ENCODE results near the gene AGL. TPM values are rescaled to one million over a fixed set of nuclear protein-coding genes. Genes with fewer than 3 reads are reported as not detected.
"Not testable (repeated sequence)": the region's sequence is repeated elsewhere in the genome, so short reads cannot be mapped to it uniquely, and the experiment has no call there.

Gene AGL
- total and polyA plus RNA-seq, 4 experiments from 2014 or later, result 9.0 to 20.5 (median 15.0) TPM

DNA sequence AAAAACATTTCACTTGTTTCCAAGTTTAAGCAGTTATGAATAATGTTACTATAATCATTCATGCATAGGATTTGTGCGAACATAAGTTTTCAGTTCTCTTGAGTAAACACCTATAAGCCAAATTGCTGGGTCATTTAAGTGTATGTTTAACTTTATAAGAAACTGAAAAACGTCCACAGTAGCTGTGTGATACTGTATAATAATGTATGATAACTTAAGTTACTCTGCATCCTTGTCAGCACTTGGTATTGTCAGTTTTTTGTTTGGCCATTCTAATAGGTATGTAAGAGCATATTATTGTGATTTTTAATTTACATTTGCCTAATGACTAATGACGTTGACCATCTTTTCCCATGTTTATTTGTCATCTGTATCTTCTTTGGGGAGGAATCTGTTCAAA, 105.2 kb downstream of the AGL start:
- peaks cover 0 to 1% of the 10 kb centered on the region in 2 donors for H3K27me3 Mint-ChIP-seq
- peaks cover 0 to 2% (median 0%) of the 10 kb centered on the region in 8 donors for H3K9me3 Mint-ChIP-seq
- Histone ChIP-seq H3K4me1 (ENCODE audit: insufficient read depth, low read length) (no peaks in the 10 kb centered on the region), H3K9me3 (ENCODE audit: control insufficient read depth in 1 of 2, low read length in 2 of 2) (no peaks in the 10 kb centered on the region), H3K36me3 (ENCODE audit: insufficient read depth, low read length) (no peaks in the 10 kb centered on the region), H3K27me3 (ENCODE audit: insufficient read depth, low read length) (no peaks in the 10 kb centered on the region), H3K4me3 (ENCODE audit: low read length in 2 of 2) (no peak overlapping the region), H3K27ac (ENCODE audit: low read depth, low read length) (no peak overlapping the region)
- no peak overlapping the region for H3K4me3 Mint-ChIP-seq
- no peak overlapping the region for H3K27ac Mint-ChIP-seq
- intact Hi-C loops (cut with micrococcal nuclease), result no loop called here
- CTCF ChIA-PET (ENCODE audit: partially characterized antibody), result no interaction called here
- DNase-seq, result no peak
- H3K36me3 Mint-ChIP-seq, result no peaks in the 10 kb centered on the region
- no peaks in the 10 kb centered on the region for H3K4me1 Mint-ChIP-seq
- POLR2A ChIA-PET (ENCODE audit: partially characterized antibody), result no interaction called here

DNA sequence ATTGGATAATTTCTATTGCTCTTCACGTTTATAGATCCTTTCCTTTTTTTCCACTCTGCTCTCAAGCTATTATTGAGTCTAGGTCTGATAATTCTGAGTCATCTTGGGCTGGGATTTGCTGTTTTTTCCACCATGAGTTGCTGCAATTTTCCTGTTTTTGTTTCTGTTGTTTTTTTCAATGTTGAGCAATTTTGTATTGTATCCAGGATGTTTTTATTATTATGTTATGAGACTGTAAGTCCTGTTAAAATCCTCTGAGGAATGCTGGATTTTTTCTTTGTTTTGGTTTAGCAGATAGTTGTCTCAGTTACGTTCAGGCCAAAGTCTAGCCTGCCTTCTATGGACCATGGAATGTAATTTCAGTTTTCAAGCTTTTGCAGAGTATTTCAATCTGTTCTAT, 106.6 kb downstream of the AGL start:
- H3K36me3 ChIP-seq (ENCODE audit: insufficient read depth, low read length), result no peaks in the 10 kb centered on the region
- H3K4me3 ChIP-seq (ENCODE audit: low read length in 2 of 2), result no peak overlapping the region
- Mint-ChIP-seq H3K36me3 (no peaks in the 10 kb centered on the region), H3K27me3 (peaks cover 0 to 1% of the 10 kb centered on the region in 2 donors), H3K27ac (no peak overlapping the region), H3K4me3 (no peak overlapping the region), H3K9me3 (peaks cover 0 to 2% (median 0%) of the 10 kb centered on the region in 8 donors), H3K4me1 (no peaks in the 10 kb centered on the region)
- no peaks in the 10 kb centered on the region for H3K9me3 ChIP-seq (ENCODE audit: control insufficient read depth in 1 of 2, low read length in 2 of 2)
- CTCF ChIA-PET (ENCODE audit: partially characterized antibody), result no interaction called here
- no peaks in the 10 kb centered on the region for H3K4me1 ChIP-seq (ENCODE audit: insufficient read depth, low read length)
- intact Hi-C loops (cut with micrococcal nuclease), result loop anchor here (2.0 kb wide), 1 partner anchor 34 kb away; no protein-coding TSS in a partner anchor
- no peak for DNase-seq
- POLR2A ChIA-PET (ENCODE audit: partially characterized antibody), result no interaction called here
- H3K27me3 ChIP-seq (ENCODE audit: insufficient read depth, low read length), result no peaks in the 10 kb centered on the region
- H3K27ac ChIP-seq (ENCODE audit: low read depth, low read length), result no peak overlapping the region

DNA sequence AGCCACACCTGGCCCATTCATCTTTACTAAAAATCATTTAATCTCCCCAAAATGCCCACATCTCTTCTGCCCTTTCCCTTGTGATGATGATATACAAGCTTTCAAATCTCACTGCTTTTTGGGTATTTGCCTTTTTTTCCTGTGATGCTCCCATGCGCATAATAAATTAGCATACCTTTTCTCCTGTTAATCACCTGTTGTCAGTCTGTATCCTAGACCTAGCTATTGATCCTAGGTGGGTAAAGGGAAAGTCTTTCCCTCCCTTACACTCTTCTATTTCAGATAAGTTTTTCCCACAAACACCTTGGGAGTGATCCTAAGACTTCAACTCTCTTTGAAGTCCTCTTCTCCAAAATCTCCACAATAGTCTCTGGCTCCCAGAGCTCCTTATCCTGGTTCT, 107.7 kb downstream of the AGL start:
- Histone ChIP-seq H3K27ac (ENCODE audit: low read depth, low read length) (no peak overlapping the region), H3K36me3 (ENCODE audit: insufficient read depth, low read length) (no peaks in the 10 kb centered on the region), H3K9me3 (ENCODE audit: control insufficient read depth in 1 of 2, low read length in 2 of 2) (no peaks in the 10 kb centered on the region), H3K4me1 (ENCODE audit: insufficient read depth, low read length) (no peaks in the 10 kb centered on the region), H3K27me3 (ENCODE audit: insufficient read depth, low read length) (no peaks in the 10 kb centered on the region), H3K4me3 (ENCODE audit: low read length in 2 of 2) (no peak overlapping the region)
- no peak overlapping the region for H3K4me3 Mint-ChIP-seq
- no peak overlapping the region for H3K27ac Mint-ChIP-seq
- intact Hi-C loops (cut with micrococcal nuclease), result loop anchor here (2.0 kb wide), 1 partner anchor 35 kb away; no protein-coding TSS in a partner anchor
- no peaks in the 10 kb centered on the region for H3K4me1 Mint-ChIP-seq
- H3K36me3 Mint-ChIP-seq, result no peaks in the 10 kb centered on the region
- H3K9me3 Mint-ChIP-seq, result peaks cover 0 to 2% (median 0%) of the 10 kb centered on the region in 8 donors
- H3K27me3 Mint-ChIP-seq, result peaks cover 0 to 1% of the 10 kb centered on the region in 2 donors
- ChIA-PET CTCF (ENCODE audit: partially characterized antibody) (no interaction called here), POLR2A (ENCODE audit: partially characterized antibody) (no interaction called here)
- no peak for DNase-seq

DNA sequence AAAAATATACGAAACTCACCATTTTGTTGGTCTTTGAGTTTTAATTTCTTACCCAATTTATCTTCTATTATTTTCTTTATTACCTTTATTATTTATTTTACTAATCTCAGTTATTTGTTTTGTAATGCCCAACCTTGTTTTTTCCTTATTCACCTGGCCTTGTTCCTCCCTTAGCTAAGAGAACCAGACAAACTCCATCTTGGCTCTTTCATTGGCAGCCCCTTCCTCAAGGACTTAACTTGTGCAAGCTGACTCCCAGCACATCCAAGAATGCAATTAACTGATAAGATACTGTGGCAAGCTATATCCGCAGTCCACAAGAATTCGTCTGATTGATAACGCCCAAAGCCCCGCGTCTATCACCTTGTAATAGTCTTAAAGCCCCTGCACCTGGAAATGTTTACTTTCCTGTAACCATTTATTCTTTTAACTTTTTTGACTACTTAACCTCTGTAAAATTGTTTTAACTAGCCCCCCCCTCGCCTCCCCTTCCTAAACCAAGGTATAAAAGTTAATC, 109.1 kb downstream of the AGL start:
- H3K36me3 ChIP-seq (ENCODE audit: insufficient read depth, low read length); H3K27ac ChIP-seq (ENCODE audit: low read depth, low read length); H3K4me3 ChIP-seq (ENCODE audit: low read length in 2 of 2); H3K9me3 ChIP-seq (ENCODE audit: control insufficient read depth in 1 of 2, low read length in 2 of 2); intact Hi-C loops (cut with micrococcal nuclease); H3K4me3 Mint-ChIP-seq; H3K4me1 ChIP-seq (ENCODE audit: insufficient read depth, low read length); H3K9me3 Mint-ChIP-seq; H3K27ac Mint-ChIP-seq; H3K27me3 ChIP-seq (ENCODE audit: insufficient read depth, low read length); CTCF ChIA-PET (ENCODE audit: partially characterized antibody); H3K36me3 Mint-ChIP-seq; H3K4me1 Mint-ChIP-seq; POLR2A ChIA-PET (ENCODE audit: partially characterized antibody); H3K27me3 Mint-ChIP-seq; DNase-seq: not testable (repeated sequence)

DNA sequence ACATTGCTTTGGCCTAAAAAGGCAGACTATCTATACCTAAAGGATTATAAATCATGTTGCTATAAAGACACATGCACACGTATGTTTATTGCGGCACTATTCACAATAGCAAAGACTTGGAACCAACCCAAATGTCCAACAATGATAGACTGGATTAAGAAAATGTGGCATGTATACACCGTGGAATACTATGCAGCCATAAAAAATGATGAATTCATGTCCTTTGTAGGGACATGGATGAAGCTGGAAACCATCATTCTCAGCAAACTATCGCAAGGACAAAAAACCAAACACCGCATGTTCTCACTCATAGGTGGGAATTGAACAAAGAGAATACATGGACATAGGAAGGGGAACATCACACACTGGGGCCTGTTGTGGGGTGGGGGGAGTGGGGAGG, 110.1 kb downstream of the AGL start:
- POLR2A ChIA-PET (ENCODE audit: partially characterized antibody); DNase-seq; H3K27me3 Mint-ChIP-seq; H3K27ac Mint-ChIP-seq; H3K4me1 ChIP-seq (ENCODE audit: insufficient read depth, low read length); intact Hi-C loops (cut with micrococcal nuclease); H3K27me3 ChIP-seq (ENCODE audit: insufficient read depth, low read length); H3K27ac ChIP-seq (ENCODE audit: low read depth, low read length); H3K4me1 Mint-ChIP-seq; H3K9me3 ChIP-seq (ENCODE audit: control insufficient read depth in 1 of 2, low read length in 2 of 2); CTCF ChIA-PET (ENCODE audit: partially characterized antibody); H3K9me3 Mint-ChIP-seq; H3K4me3 ChIP-seq (ENCODE audit: low read length in 2 of 2); H3K36me3 Mint-ChIP-seq; H3K36me3 ChIP-seq (ENCODE audit: insufficient read depth, low read length); H3K4me3 Mint-ChIP-seq: not testable (repeated sequence)

DNA sequence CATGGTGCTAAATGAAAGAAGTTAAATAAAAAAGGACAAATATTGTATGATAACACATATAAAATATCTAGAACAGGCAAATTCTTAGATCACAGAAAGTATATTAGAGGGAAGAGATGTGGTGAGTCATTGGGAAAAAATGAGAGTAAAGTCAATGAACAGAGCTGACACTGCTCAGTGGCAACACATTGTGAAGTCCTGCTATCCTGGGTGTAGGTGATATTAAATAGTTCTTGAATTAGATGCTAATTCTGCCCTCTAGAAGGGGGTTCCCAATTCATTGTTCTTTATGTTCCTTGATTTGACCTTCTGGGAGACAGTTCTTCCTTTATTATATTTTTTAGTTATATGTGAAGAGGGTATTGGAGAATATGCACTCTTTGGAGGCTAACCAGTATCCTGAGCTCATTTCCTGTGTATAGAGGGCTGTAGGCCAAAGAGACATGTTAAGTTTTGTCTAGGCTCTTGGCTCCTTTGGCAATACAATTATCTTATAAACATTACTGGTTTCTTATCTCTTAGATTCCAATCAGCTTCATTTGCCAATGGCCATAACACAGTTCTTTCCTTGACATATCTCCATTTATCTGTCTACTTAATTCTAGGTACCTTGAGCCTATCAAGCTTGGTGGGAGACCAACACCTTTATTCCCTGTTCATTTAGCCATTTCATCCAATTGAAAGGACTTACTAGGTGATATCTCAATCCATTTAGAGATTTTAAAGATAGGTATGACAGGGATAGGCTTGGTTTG, 113.1 kb downstream of the AGL start:
- H3K4me1 Mint-ChIP-seq, result peaks cover 0 to 3% (median 2%) of the 10 kb centered on the region in 4 donors
- H3K27ac Mint-ChIP-seq, result no peak overlapping the region
- no peak overlapping the region for H3K4me3 ChIP-seq (ENCODE audit: low read length in 2 of 2)
- no peaks in the 10 kb centered on the region for H3K4me1 ChIP-seq (ENCODE audit: insufficient read depth, low read length)
- H3K9me3 ChIP-seq (ENCODE audit: control insufficient read depth in 1 of 2, low read length in 2 of 2), result no peaks in the 10 kb centered on the region
- peaks cover 0 to under 1% of the 10 kb centered on the region in 2 donors for H3K36me3 Mint-ChIP-seq
- DNase-seq, result no peak
- POLR2A ChIA-PET (ENCODE audit: partially characterized antibody), result no interaction called here
- no peak overlapping the region for H3K4me3 Mint-ChIP-seq
- CTCF ChIA-PET (ENCODE audit: partially characterized antibody), result no interaction called here
- H3K36me3 ChIP-seq (ENCODE audit: insufficient read depth, low read length), result no peaks in the 10 kb centered on the region
- intact Hi-C loops (cut with micrococcal nuclease), result no loop called here
- H3K9me3 Mint-ChIP-seq, result no peaks in the 10 kb centered on the region
- no peaks in the 10 kb centered on the region for H3K27me3 Mint-ChIP-seq
- H3K27me3 ChIP-seq (ENCODE audit: insufficient read depth, low read length), result no peaks in the 10 kb centered on the region
- H3K27ac ChIP-seq (ENCODE audit: low read depth, low read length), result no peak overlapping the region

DNA sequence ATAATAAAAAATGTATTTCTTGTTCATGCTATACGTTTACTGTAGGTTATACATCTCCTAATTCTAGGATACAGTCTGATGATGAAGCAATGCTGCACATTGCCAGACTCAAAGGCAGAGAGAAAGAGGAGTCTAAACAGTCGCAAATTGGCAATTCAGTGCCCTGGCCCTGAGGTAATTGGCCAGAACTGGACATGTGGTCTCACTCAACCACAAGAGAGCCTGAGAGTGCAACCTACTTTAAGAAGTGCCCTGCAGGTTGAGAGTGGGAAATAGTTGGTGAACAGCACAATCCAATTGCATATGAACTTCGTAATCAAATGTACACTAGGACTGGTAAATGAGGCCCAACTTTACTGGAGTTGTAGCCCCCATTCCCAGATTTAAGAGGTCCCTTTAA, 114.6 kb downstream of the AGL start:
- H3K36me3 Mint-ChIP-seq, result peaks cover 0 to 2% of the 10 kb centered on the region in 2 donors

More for the DNA sequence above, 114.6 kb downstream of the AGL start:
- H3K4me3 ChIP-seq (ENCODE audit: low read length in 2 of 2), result no peak overlapping the region
- Mint-ChIP-seq H3K4me1 (peaks cover 4 to 18% (median 10%) of the 10 kb centered on the region in 4 donors), H3K4me3 (no peak overlapping the region), H3K27me3 (no peaks in the 10 kb centered on the region), H3K27ac (no peak overlapping the region), H3K9me3 (no peaks in the 10 kb centered on the region)
- peaks cover 9% of the 10 kb centered on the region for H3K4me1 ChIP-seq (ENCODE audit: insufficient read depth, low read length)
- no peaks in the 10 kb centered on the region for H3K36me3 ChIP-seq (ENCODE audit: insufficient read depth, low read length)
- DNase-seq, result no peak
- no peaks in the 10 kb centered on the region for H3K27me3 ChIP-seq (ENCODE audit: insufficient read depth, low read length)
- H3K27ac ChIP-seq (ENCODE audit: low read depth, low read length), result no peak overlapping the region
- POLR2A ChIA-PET (ENCODE audit: partially characterized antibody), result interaction anchor here (1.7 kb wide), 1 partner anchor 73 kb away, joined by 3 read pairs; a partner anchor contains a TSS
- CTCF ChIA-PET (ENCODE audit: partially characterized antibody), result interaction anchor here (0.9 kb wide), 1 partner anchor 169 kb away, joined by 3 read pairs; the partner anchor contains the start of gene TRMT13
- intact Hi-C loops (cut with micrococcal nuclease), result no loop called here
- no peaks in the 10 kb centered on the region for H3K9me3 ChIP-seq (ENCODE audit: control insufficient read depth in 1 of 2, low read length in 2 of 2)
